Sigmoid colon (tissue), 3 donors: ENCODE measurements around the gene CLEC9A.

Experiments used
- CTCF ChIP-seq, 4 experiments: fragments of 450-650 bp in 3 of 4; fragments of 200-600 bp in 1 of 4; IDR thresholded peaks; one replicate each; pipeline ENCODE4 v1.5.1; 2016 to 2019; ENCODE audit warnings: antibody characterized with exemption in 4 of 4, mild to moderate bottlenecking in 3 of 4, moderate library complexity in 2 of 4
- POLR2A ChIP-seq, 2 donors: fragments of 450-650 bp; IDR thresholded peaks; one replicate each; pipeline ENCODE4 v1.6.1; 2016; ENCODE audit warnings: antibody characterized with exemption in 2 of 2, mild to moderate bottlenecking in 2 of 2, moderate library complexity in 2 of 2

GRCh38 chr12:9991876-9992275 lies 38.6 kb upstream of the CLEC9A start:
- TF ChIP-seq POLR2A (IDR thresholded peaks at IDR 0.05) (no peak), CTCF (IDR thresholded peaks at IDR 0.05) (no peak)
